Body of pancreas (tissue), 4 donors: ENCODE results near the gene ALG6.

Experiments
- POLR2A ChIP-seq, 3 donors: fragments of 450-650 bp; IDR thresholded peaks; one replicate each; pipeline ENCODE4 v1.6.1; 2016; ENCODE audit warnings: antibody characterized with exemption in 3 of 3, mild to moderate bottlenecking in 2 of 3
- TF ChIP-seq, protein P1 (sequence below), 7 experiments: fragments of 450-650 bp in 4 of 7; fragments of 200-600 bp in 3 of 7; sonication (generic) in 3 of 7; IDR thresholded peaks; one replicate each; pipeline ENCODE4 v1.5.1; 2016 to 2019; ENCODE audit warnings: antibody characterized with exemption in 7 of 7

DNA sequence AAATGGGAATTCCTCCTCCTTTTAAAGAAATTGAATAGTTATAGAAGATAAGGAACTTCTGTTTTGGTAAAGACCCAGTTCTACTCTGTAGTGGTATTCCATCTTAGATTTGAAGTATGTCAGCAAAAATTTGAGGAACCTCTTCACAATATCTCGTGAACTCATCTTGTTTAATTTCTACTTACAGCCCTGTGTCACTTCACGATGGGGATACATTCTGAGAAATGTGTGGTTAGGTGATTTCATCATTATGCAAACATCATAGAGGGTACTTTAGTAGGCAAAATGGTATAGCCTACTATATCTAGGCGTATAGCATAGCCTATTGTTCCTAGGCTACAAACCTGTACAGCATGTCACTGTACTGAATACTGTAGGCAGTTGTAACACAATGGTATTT, 36.0 kb downstream of the ALG6 start:
- TF ChIP-seq, protein P1, sequence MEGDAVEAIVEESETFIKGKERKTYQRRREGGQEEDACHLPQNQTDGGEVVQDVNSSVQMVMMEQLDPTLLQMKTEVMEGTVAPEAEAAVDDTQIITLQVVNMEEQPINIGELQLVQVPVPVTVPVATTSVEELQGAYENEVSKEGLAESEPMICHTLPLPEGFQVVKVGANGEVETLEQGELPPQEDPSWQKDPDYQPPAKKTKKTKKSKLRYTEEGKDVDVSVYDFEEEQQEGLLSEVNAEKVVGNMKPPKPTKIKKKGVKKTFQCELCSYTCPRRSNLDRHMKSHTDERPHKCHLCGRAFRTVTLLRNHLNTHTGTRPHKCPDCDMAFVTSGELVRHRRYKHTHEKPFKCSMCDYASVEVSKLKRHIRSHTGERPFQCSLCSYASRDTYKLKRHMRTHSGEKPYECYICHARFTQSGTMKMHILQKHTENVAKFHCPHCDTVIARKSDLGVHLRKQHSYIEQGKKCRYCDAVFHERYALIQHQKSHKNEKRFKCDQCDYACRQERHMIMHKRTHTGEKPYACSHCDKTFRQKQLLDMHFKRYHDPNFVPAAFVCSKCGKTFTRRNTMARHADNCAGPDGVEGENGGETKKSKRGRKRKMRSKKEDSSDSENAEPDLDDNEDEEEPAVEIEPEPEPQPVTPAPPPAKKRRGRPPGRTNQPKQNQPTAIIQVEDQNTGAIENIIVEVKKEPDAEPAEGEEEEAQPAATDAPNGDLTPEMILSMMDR (IDR thresholded peaks at IDR 0.05): no peak
- no peak for TF ChIP-seq POLR2A (IDR thresholded peaks at IDR 0.05)
